HG03025 (cell line): ENCODE measurements around the gene OGDHL.

Source experiments
- ATAC-seq: cut with Tn5 transposase; IDR thresholded peaks from one replicate; pipeline ENCODE4 v1.9.1; 2021; ENCODE audit warnings: mild to moderate bottlenecking, moderate library complexity; ENCODE audit not compliant: unreplicated experiment, low FRiP score

The OGDHL gene

GRCh38 chr10:49698679-49699078, 63.4 kb downstream of the OGDHL start:
- no peak for ATAC-seq

- no peak for ATAC-seq
Measured at GRCh38 chr10:49696311-49696710, 65.8 kb downstream of the OGDHL start.

DNA sequence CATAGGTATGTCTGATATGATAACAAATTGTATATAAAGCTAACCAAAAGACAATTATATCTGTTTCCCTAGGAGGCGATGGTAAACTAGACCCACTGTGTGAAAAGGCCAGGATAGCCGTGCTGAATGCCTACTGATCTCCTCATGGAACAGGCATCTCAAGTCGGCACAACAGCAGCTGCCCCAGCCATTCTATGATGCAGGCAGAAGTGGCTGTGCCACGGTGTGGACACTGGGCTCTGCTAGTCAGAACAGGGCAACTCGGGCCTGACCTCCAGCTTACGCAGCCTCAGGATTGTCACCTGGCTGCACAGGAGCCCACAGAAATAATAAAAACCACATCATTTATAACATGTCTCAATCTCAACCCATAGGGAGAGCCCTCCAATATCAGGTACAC, 67.7 kb downstream of the OGDHL start:
- ATAC-seq = no peak

DNA sequence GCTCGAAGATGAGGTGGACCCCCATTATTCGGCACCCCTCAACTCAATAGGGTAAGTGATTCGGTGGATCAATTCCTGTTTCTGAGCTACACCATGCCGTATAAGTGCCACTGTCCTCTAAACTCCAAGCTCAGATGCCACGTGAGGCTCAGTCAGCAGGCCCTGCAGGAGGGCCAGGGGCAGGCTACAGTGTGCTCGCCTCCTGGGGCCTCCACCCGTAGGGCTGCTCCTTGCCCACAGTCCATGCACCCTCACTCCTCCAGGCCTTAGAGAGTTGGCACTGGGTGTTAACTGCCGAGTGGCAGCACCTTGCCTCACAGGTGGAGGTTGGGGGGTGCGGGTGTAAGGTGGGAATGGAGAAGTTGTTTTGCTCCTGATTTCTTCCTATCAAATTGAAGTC, 70.5 kb downstream of the OGDHL start:
- no peak for ATAC-seq

DNA sequence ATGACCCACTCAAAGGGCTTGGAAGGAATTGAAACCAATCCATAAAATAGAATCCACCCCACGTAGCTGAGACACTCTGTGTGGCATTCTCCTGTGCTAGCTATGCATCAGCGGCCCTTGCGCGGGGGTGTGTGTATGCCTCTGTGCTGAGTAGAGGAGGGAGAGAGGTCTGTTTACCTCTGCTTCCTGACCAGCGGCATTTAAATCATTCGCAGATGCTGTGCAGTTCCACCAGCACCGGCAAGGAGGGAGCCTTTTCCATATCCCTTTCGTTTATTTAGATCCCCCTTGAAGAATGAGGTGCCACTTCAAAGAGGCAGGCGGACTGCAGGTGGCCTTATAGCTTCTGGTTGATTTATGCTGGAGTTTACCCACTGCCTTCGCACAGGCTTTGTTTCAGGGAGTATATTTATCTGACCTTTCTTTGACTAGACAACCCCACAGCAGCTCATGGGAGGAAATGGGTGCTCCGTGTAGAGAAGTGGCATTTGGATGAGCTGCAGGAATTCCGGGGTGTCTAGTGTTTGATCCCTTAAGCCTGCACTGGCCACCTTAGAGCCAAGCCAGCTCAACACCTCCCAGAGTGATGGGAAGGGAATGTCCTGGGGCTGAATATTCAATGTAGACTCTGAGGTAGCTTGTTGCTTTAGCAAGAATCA, 71.3 kb downstream of the OGDHL start:
- ATAC-seq = no peak

DNA sequence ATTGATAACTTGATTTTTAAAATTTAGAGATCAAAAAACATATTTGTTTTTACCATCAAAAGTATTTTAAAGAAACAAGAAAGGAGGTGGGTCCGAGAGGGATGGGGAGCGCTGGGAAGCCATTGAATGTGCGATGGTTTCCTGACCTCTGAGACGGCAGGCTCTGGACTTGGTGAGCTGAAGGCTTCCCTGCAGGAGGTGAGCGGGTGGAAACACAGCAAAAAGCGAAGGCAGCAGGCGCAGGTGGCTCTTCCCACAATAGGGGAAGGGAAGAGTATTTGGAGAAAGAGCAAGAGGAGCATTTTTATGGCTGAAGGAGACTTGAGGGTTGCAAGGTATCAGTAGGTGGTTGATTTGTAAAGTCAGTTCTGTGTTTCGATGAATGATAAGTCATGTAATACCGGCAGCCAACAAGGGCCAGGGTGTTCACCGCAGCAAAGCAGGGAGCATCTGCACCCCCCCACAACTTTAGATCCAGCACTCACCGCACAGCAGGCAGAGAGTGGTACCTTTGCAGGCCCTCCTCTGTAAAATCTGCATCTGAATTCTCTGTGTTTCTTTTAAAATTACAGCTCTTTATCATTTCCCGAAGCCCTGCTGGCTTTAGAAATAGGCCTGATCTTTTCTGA, 72.1 kb downstream of the OGDHL start:
- ATAC-seq = no peak

DNA sequence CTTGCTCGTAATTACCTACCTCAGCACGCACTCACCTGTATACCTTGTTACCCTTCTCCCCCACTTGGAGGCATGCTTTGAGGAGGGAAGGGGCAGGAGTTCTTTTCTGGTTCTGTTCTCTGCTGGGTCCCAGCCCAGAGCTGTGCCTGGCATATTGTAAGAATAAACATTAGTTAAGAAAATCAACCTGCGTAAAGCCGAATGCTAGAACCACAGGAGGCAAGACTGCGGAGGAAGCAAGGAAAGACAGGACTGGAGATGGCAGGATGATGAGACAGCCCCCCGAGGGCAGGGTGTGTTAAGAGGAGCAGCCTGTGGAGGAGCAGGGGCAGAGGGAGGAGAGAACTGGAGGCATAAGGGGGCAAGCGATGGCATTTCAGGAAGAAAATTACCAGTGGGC, 73.2 kb downstream of the OGDHL start:
- ATAC-seq = no peak

GRCh38 chr10:49688261-49688846, 73.8 kb downstream of the OGDHL start:
- no peak for ATAC-seq

DNA sequence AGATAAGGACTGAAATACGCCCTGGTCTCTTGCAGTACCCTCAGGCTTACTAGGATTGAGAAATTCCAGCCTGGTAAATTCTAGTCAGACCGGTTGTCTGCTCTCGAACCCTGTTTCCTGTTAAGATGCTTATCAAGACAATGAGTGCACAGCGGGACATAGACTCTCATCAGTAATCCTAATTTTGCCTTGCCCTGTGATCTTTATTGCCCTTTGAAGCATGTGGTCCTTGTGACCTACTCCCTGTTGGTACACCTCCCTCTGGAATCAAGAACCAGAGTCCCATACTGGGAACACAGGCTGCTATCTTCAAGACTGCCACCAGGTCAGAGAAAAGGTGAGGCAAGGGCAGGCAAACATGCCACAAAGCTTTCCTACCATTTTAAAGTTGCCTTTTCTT, 75.5 kb downstream of the OGDHL start:
- ATAC-seq = no peak
